Putamen (tissue), 1 donor: ENCODE data around the gene MRPS2.
"Not testable (repeated sequence)": the region's sequence is repeated elsewhere in the genome, so short reads cannot be mapped to it uniquely, and the experiment has no call there.

Experiments used
- DNase-seq: peaks from one replicate; pipeline ENCODE4 v3.0.0-alpha.2; 2016; ENCODE audit warnings: low spot score

Gene MRPS2

GRCh38 chr9:135500525-135501260, at the start of gene MRPS2:
Gene MRPS2, plus strand, starts transcription at chr9:135500682. Its CDS starts 29 bp downstream, at chr9:135500711.
- peak; percentile 88 for DNase-seq

- no peak for DNase-seq
These were observed 49.5 kb upstream of the MRPS2 start for GRCh38 chr9:135450956-135451355.

- not testable (repeated sequence) for DNase-seq
These were observed 48.6 kb upstream of the MRPS2 start for GRCh38 chr9:135451909-135452308.

GRCh38 chr9:135454737-135455136, 45.7 kb upstream of the MRPS2 start:
- DNase-seq = no peak

GRCh38 chr9:135455401-135456030, 45.0 kb upstream of the MRPS2 start:
- DNase-seq = no peak

GRCh38 chr9:135456436-135457104, 43.9 kb upstream of the MRPS2 start:
- no peak for DNase-seq

- DNase-seq = not testable (repeated sequence)
These were observed 42.0 kb upstream of the MRPS2 start for GRCh38 chr9:135458478-135458877.

GRCh38 chr9:135461936-135462335, 38.5 kb upstream of the MRPS2 start:
- no peak for DNase-seq

GRCh38 chr9:135463140-135463539, 37.3 kb upstream of the MRPS2 start:
- DNase-seq = no peak

- DNase-seq = no peak
These were observed 36.3 kb upstream of the MRPS2 start for GRCh38 chr9:135464181-135464580.

GRCh38 chr9:135468854-135469521, 31.5 kb upstream of the MRPS2 start:
- no peak for DNase-seq

GRCh38 chr9:135471791-135472640, 28.5 kb upstream of the MRPS2 start:
- DNase-seq = no peak

- DNase-seq = no peak
These were observed 26.4 kb upstream of the MRPS2 start for GRCh38 chr9:135473972-135474543.

GRCh38 chr9:135474915-135475314, 25.6 kb upstream of the MRPS2 start:
- DNase-seq = no peak

- DNase-seq = no peak
These were observed 23.7 kb upstream of the MRPS2 start for GRCh38 chr9:135476561-135477355.

GRCh38 chr9:135478191-135478590, 22.3 kb upstream of the MRPS2 start:
- no peak for DNase-seq

GRCh38 chr9:135478829-135479468, 21.5 kb upstream of the MRPS2 start:
- no peak for DNase-seq

GRCh38 chr9:135479469-135480052, 20.9 kb upstream of the MRPS2 start, which contains the start of gene PPP1R26:
Gene PPP1R26, plus strand, starts transcription at chr9:135479782. Its CDS starts 4,729 bp downstream, at chr9:135484511.
- no peak for DNase-seq
